ENCODE measurements around the gene PRRT2.
A peak's percentile ranks its signal among the peaks of the same experiment; 100 is the strongest.

Gene PRRT2

DNA sequence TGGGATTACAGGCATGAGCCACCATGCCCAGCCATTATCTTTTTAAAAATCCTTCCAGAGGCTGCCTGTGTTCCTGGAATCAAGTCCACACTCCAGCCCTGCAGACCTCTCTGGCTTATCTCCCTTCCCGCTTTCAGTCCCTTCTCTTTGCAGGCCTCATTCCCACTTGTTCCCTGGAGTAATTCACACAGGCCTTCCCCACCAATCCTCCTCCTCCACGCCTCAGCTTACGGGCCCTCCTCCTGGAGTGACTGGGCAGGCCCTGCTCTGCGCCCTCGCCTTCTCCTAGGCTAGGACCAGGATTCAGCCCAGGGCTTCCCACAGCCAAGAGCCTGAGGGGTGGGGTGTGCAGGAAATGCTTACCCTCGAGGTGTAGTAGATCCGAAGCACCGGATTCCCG is 48.2 kb downstream of the PRRT2 start:
- H3K27me3 ChIP-seq (ENCODE audit: control insufficient read depth in 2 of 2, insufficient read depth in 2 of 2, low read length in 2 of 2) = no peaks in the 10 kb centered on the region
- H3K4me3 ChIP-seq (ENCODE audit: low read length in 2 of 2) = no peak overlapping the region
- peaks cover 21 to 31% of the 10 kb centered on the region in 2 donors for H3K36me3 ChIP-seq (ENCODE audit: control insufficient read depth in 2 of 2, insufficient read depth in 2 of 2, low read length in 2 of 2)
- H3K9ac ChIP-seq (ENCODE audit: low read depth in 1 of 2, low read length in 2 of 2) = no peak overlapping the region
- no peaks in the 10 kb centered on the region for H3K9me3 ChIP-seq (ENCODE audit: control insufficient read depth in 2 of 2, low read length in 2 of 2)
- H3K27ac ChIP-seq (ENCODE audit: low read depth in 2 of 2, low read length in 2 of 2) = no peak overlapping the region
- H3K4me1 ChIP-seq (ENCODE audit: control insufficient read depth in 2 of 2, insufficient read depth in 2 of 2, low read length in 2 of 2) = peaks cover 13 to 15% of the 10 kb centered on the region in 2 donors

DNA sequence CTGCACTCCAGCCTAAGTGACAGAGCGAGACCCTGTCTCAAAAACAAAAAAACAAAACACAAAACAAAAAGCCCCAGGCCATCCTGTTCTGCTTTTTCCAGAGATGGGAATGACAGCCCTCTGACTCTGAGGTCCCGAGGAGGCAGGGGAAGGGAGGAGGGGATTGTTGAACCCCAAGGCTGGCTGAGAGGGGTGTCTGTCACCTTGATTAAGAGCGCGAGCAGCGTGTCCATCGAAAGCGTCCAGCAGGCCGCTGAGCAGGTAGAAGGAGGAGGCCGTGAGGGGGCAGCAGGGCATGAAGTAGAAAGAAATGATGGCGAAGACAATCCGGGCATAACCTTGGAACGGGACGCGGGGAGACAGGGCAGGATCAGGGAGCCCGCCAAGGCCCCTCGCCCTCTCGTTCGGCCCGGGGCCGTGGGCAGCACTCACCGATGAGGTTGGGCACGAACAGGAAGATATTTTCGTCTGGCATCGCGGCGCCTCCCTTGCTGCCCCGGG is 50.4 kb downstream of the PRRT2 start:
- peaks cover 21 to 31% of the 10 kb centered on the region in 2 donors for H3K36me3 ChIP-seq (ENCODE audit: control insufficient read depth in 2 of 2, insufficient read depth in 2 of 2, low read length in 2 of 2)
- no peaks in the 10 kb centered on the region for H3K27me3 ChIP-seq (ENCODE audit: control insufficient read depth in 2 of 2, insufficient read depth in 2 of 2, low read length in 2 of 2)
- peaks cover 13 to 15% of the 10 kb centered on the region in 2 donors for H3K4me1 ChIP-seq (ENCODE audit: control insufficient read depth in 2 of 2, insufficient read depth in 2 of 2, low read length in 2 of 2)
- H3K27ac ChIP-seq (ENCODE audit: low read depth in 2 of 2, low read length in 2 of 2) = peak overlapping the region; percentile 83 to 92
- peak overlapping the region; percentile 92 to 95 for H3K4me3 ChIP-seq (ENCODE audit: low read length in 2 of 2)
- peak overlapping the region; percentile 86 to 87 for H3K9ac ChIP-seq (ENCODE audit: low read depth in 1 of 2, low read length in 2 of 2)
- H3K9me3 ChIP-seq (ENCODE audit: control insufficient read depth in 2 of 2, low read length in 2 of 2) = no peaks in the 10 kb centered on the region

DNA sequence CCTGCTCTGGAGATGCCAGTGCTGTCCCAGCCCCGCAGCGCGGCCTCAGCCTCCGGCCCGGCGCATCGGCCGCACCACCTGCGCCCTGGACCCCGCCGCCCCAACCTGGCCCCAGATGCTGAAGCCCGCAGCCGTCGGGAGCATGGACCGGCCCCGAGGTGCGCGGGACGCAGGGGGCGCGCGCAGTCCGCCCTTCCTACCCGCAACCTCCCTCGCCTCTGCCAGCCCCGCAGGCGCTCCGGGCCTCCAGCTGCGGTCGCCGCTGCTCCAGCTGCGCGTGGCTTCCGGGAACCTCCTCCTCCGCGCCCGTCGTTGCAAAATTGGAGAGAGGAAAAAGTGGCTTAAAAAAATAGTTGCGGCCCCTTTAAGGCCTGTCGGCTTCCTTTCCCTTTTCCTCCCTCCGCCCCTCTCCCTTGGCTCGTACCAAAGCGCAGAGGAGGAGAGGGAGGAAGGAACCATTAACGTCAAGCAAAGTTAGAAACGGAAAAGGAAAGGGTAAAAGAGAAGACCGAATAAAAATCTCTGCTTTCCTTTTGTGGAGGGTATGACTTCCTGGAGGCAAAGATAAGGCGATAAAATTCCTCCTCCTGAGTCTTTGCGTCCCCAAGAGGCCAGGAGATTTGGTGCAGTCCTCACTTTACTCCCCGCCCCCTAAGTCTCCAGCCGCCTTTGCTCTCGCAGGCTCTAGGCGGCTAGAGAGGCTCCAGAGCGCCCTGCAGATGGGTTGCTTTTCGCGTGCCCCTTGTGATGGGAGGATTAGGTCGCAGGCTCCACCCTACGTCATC is 51.1 kb downstream of the PRRT2 start, which contains the start of gene CDIPT:
TSS of gene CDIPT (minus strand) at position 343 of the 785 bp plus-strand sequence. CDS start 369 bp downstream, outside the sequence.
- peaks cover 21 to 30% of the 10 kb centered on the region in 2 donors for H3K36me3 ChIP-seq (ENCODE audit: control insufficient read depth in 2 of 2, insufficient read depth in 2 of 2, low read length in 2 of 2)
- H3K4me3 ChIP-seq (ENCODE audit: low read length in 2 of 2) = peak within 1 kb of the TSS; percentile 92 to 95
- H3K4me1 ChIP-seq (ENCODE audit: control insufficient read depth in 2 of 2, insufficient read depth in 2 of 2, low read length in 2 of 2) = peaks cover 13 to 15% of the 10 kb centered on the region in 2 donors
- no peaks in the 10 kb centered on the region for H3K9me3 ChIP-seq (ENCODE audit: control insufficient read depth in 2 of 2, low read length in 2 of 2)
- no peaks in the 10 kb centered on the region for H3K27me3 ChIP-seq (ENCODE audit: control insufficient read depth in 2 of 2, insufficient read depth in 2 of 2, low read length in 2 of 2)
- H3K27ac ChIP-seq (ENCODE audit: low read depth in 2 of 2, low read length in 2 of 2) = peak within 1 kb of the TSS; percentile 83 to 92
- peak within 1 kb of the TSS; percentile 86 to 87 for H3K9ac ChIP-seq (ENCODE audit: low read depth in 1 of 2, low read length in 2 of 2)

DNA sequence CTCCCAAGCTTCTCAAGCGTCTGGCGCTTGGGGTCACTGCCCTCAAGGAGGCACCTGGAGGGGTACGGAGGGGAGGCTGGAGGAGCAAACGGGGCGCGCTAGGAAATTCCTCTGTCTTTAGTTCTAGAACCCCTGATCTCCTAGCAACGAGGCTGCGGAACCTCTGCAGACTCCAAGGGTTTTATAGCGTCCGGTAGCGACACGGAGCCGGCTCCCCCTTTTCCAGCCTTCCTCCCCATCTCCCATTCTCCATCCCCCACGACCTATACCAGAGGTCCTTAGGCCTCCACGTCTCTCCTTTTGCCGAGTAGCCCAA is 51.6 kb downstream of the PRRT2 start:
- Histone ChIP-seq H3K4me1 (ENCODE audit: control insufficient read depth in 2 of 2, insufficient read depth in 2 of 2, low read length in 2 of 2) (peaks cover 13 to 15% of the 10 kb centered on the region in 2 donors), H3K36me3 (ENCODE audit: control insufficient read depth in 2 of 2, insufficient read depth in 2 of 2, low read length in 2 of 2) (peaks cover 17 to 25% of the 10 kb centered on the region in 2 donors), H3K9ac (ENCODE audit: low read depth in 1 of 2, low read length in 2 of 2) (peak overlapping the region in 1 of 2 donors; percentile 87), H3K27ac (ENCODE audit: low read depth in 2 of 2, low read length in 2 of 2) (peak overlapping the region in 1 of 2 donors; percentile 92), H3K9me3 (ENCODE audit: control insufficient read depth in 2 of 2, low read length in 2 of 2) (no peaks in the 10 kb centered on the region), H3K27me3 (ENCODE audit: control insufficient read depth in 2 of 2, insufficient read depth in 2 of 2, low read length in 2 of 2) (no peaks in the 10 kb centered on the region), H3K4me3 (ENCODE audit: low read length in 2 of 2) (peak overlapping the region; percentile 34 to 92)

DNA sequence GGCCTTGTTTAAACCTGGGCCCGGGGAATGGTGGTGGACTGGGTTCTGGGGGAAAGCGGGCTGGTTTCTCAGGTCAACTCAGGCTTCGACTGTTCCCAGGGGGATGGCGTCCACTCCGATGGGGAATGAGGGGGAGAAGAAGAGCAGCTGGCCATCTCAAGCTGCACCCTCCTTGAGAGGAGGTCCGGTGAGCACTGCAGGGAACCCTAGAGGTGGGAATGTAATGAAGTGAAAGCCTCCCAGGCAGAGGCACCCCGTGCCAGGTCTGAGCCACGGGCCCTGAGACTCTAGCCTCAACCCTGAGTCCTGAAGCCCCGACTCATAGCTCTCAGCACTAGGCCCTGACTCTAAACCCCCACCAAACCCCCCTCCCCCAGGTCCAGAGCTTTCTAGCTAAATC is 52.2 kb downstream of the PRRT2 start:
- Histone ChIP-seq H3K9me3 (ENCODE audit: control insufficient read depth in 2 of 2, low read length in 2 of 2) (no peaks in the 10 kb centered on the region), H3K27ac (ENCODE audit: low read depth in 2 of 2, low read length in 2 of 2) (no peak overlapping the region), H3K9ac (ENCODE audit: low read depth in 1 of 2, low read length in 2 of 2) (no peak overlapping the region), H3K27me3 (ENCODE audit: control insufficient read depth in 2 of 2, insufficient read depth in 2 of 2, low read length in 2 of 2) (no peaks in the 10 kb centered on the region), H3K36me3 (ENCODE audit: control insufficient read depth in 2 of 2, insufficient read depth in 2 of 2, low read length in 2 of 2) (peaks cover 11 to 19% of the 10 kb centered on the region in 2 donors), H3K4me3 (ENCODE audit: low read length in 2 of 2) (no peak overlapping the region), H3K4me1 (ENCODE audit: control insufficient read depth in 2 of 2, insufficient read depth in 2 of 2, low read length in 2 of 2) (peaks cover 13 to 15% of the 10 kb centered on the region in 2 donors)

Measured in mucosa of rectum (tissue), 2 donors.